Astrocyte of the spinal cord (primary cell): Measurements from ENCODE around the gene ATXN7L3B.

Experiments used
- DNase-seq: peaks from one replicate; pipeline ENCODE4 v3.0.0; 2011; ENCODE audit warnings: low read depth, low spot score
- H3K4me3 ChIP-seq: 2 replicates; pipeline ENCODE4 v1.5.1; 2011; ENCODE audit warnings: low read depth, mild to moderate bottlenecking, low read length, moderate library complexity
- CTCF ChIP-seq: IDR thresholded peaks from 2 replicates; pipeline ENCODE4 v1.5.1; 2012; ENCODE audit warnings: low read depth, mild to moderate bottlenecking, low read length, inconsistent platforms
- in situ Hi-C: cut with HindIII; loops from 2 replicates; pipeline ENCODE4 v1.10.0; 2017; ENCODE audit warnings: low sequenced_read_pairs

The ATXN7L3B gene

GRCh38 chr12:74579981-74580380, 42.3 kb downstream of the ATXN7L3B start:
- in situ Hi-C loops = no loop called here
- DNase-seq = no peak
- no peak overlapping the region for H3K4me3 ChIP-seq
- no peak for TF ChIP-seq CTCF

DNA sequence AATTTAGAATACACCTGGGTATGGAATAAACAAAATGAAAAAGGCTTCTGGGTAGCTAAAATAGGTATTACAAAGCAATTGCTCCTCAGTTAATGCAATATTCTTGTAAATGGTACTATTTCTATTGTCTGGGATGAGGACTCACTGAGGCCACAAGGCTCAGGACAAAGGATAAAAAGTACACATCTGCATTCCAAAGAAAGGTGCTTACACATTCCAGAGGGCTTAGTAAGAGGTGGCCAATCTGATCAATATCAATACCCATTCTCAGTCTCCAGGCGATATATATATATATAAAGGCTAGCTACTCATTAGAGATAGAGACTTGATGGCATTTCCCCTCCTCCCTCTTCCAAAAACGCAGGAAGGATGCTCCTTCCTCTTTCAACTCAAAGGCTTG, 43.8 kb downstream of the ATXN7L3B start:
- TF ChIP-seq CTCF = no peak
- in situ Hi-C loops = no loop called here
- H3K4me3 ChIP-seq = no peak overlapping the region
- DNase-seq = no peak

- H3K4me3 ChIP-seq = no peak overlapping the region
- DNase-seq = no peak
- no peak for TF ChIP-seq CTCF
- in situ Hi-C loops = no loop called here
Measured at GRCh38 chr12:74584483-74585062, 46.9 kb downstream of the ATXN7L3B start.

DNA sequence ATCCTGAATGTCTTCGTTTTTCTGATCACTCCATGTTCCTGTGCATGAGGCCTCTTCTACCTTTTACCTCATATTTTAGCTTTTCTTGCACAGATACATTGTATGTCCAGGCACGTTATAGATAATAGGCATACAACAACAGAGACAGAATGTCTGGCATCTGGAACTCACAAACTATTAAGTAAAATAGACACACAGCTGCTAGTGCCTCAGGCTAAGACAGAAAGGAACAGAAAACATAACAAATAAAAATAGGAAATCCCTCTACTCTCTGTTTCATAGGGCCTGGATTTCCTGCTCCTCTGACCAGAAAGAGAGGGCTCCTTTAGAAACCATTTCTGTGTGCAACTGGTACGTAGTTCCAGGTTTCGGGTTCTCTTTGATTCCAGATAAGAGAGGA, 48.6 kb downstream of the ATXN7L3B start:
- no peak for DNase-seq
- TF ChIP-seq CTCF = no peak
- in situ Hi-C loops = no loop called here
- H3K4me3 ChIP-seq = no peak overlapping the region
